Prostate gland (tissue), 2 donors: ENCODE data around the gene SIPA1L3. TPM values are rescaled to one million over a fixed set of nuclear protein-coding genes. Genes with fewer than 3 reads are reported as not detected.

Experiments
- DNase-seq: peaks from one replicate; pipeline ENCODE4 v3.0.0-alpha.2; 2019; ENCODE audit warnings: low spot score
- H3K27ac ChIP-seq, 2 donors: fragments of 200-600 bp; sonication (generic); 2 replicates each; pipeline ENCODE4 v1.5.1; 2017 to 2019
- H3K27me3 ChIP-seq: fragments of 200-600 bp; sonication (generic); replicated peaks from 2 replicates; pipeline ENCODE4 v1.5.1; 2019; ENCODE audit not compliant: insufficient read depth
- H3K36me3 ChIP-seq, 2 donors: fragments of 200-600 bp; sonication (generic); 1 replicate in 1 of 2; 2 replicates in 1 of 2; pipeline versions ENCODE4 v1.5.1 to v1.8.1; 2017 to 2019
- H3K4me1 ChIP-seq: fragments of 200-600 bp; sonication (generic); replicated peaks from 2 replicates; pipeline ENCODE4 v1.5.1; 2019
- H3K4me3 ChIP-seq, 2 donors: fragments of 200-600 bp; sonication (generic); 2 replicates each; pipeline ENCODE4 v1.5.1; 2017 to 2019
- H3K9me3 ChIP-seq: fragments of 200-600 bp; sonication (generic); 2 replicates; pipeline ENCODE4 v1.5.1; 2017
- POLR2A ChIP-seq: fragments of 450-650 bp; IDR thresholded peaks from one replicate; pipeline ENCODE4 v1.6.1; 2016; ENCODE audit warnings: antibody characterized with exemption, mild to moderate bottlenecking
- POLR2AphosphoS5 ChIP-seq: sonication (generic); formaldehyde crosslinking; IDR thresholded peaks from one replicate; pipeline ENCODE4 v1.6.1; 2017; ENCODE audit warnings: antibody characterized with exemption
- WGBS: methylation state at CpG from one replicate; pipeline ENCODE4 v1.1.5; 2018; 5-methylcytosine and 5-hydroxymethylcytosine counted together
- intact Hi-C: fragments of 100-400 bp; cut with DNase I; formaldehyde crosslinking; loops from one replicate; pipeline ENCODE4 v1.14.2; 2022
- total RNA-seq, 2 donors: library from RNA; depleted of rRNA; stranded (reverse); fragments of >200 nt; gene quantifications; one replicate each; pipeline ENCODE4 v1.1.0, GENCODE V29; 2016
- TF ChIP-seq, protein P1 (sequence below), 4 experiments: fragments of 200-600 bp in 2 of 4; fragments of 450-650 bp in 2 of 4; sonication (generic) in 2 of 4; IDR thresholded peaks; 1 replicate in 3 of 4; 2 replicates in 1 of 4; pipeline ENCODE4 v1.5.1; 2016 to 2019; ENCODE audit warnings: antibody characterized with exemption in 4 of 4, mild to moderate bottlenecking in 2 of 4, moderate library complexity in 2 of 4

The SIPA1L3 gene
- total RNA-seq, 2 donors from 2014 or later: 48.8 to 63.5 TPM

DNA sequence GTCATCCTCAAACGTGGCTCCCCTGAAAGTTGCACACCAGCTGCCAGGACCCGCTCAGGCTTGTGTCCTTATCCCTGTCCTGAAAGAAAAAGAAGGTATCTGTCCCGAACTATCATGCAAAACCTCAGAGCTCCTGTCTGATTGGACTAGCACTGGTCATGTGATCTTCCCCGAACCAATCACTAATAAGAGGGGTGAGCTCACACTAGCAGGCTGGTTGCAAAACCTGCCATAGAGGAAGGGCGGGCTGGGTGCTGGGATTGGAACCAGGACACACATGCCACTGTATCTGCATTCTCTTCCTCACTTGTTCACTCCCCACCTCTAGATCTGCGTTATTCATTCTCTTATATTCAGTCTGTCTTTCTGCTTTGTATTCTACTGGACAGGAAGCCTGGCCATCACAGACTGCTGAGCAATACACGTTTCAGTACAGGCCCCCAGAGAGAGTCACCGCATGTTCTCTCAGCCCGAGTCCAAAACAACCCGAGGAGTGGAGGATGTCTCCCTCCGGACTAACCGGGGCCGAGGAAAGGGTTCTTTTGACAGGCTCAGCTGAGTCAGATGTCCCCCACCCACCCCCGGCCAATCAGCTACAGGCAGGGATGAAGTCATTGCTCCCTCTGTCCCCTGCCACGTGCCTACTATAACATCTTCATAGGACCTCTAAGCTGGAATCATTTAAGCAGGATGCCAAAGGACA is 97.7 kb downstream of the SIPA1L3 start:
- no peaks in the 10 kb centered on the region for H3K27me3 ChIP-seq
- peak; percentile 93 for DNase-seq
- H3K4me1 ChIP-seq: peaks cover 11% of the 10 kb centered on the region
- H3K4me3 ChIP-seq: peak overlapping the region; percentile 13 to 30
- H3K36me3 ChIP-seq: no peaks in the 10 kb centered on the region
- intact Hi-C loops: no loop called here
- H3K9me3 ChIP-seq: no peaks in the 10 kb centered on the region
- peak; percentile 75 for TF ChIP-seq POLR2A
- peak; percentile 93 for TF ChIP-seq POLR2AphosphoS5
- TF ChIP-seq, protein P1, sequence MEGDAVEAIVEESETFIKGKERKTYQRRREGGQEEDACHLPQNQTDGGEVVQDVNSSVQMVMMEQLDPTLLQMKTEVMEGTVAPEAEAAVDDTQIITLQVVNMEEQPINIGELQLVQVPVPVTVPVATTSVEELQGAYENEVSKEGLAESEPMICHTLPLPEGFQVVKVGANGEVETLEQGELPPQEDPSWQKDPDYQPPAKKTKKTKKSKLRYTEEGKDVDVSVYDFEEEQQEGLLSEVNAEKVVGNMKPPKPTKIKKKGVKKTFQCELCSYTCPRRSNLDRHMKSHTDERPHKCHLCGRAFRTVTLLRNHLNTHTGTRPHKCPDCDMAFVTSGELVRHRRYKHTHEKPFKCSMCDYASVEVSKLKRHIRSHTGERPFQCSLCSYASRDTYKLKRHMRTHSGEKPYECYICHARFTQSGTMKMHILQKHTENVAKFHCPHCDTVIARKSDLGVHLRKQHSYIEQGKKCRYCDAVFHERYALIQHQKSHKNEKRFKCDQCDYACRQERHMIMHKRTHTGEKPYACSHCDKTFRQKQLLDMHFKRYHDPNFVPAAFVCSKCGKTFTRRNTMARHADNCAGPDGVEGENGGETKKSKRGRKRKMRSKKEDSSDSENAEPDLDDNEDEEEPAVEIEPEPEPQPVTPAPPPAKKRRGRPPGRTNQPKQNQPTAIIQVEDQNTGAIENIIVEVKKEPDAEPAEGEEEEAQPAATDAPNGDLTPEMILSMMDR (IDR thresholded peaks at IDR 0.05): no peak
- 14% methylated on average over 15 of the region's 15 CpGs for WGBS
- H3K27ac ChIP-seq: peak overlapping the region; percentile 81 to 84

- H3K27ac ChIP-seq: peak overlapping the region; percentile 81 to 84
- H3K9me3 ChIP-seq: no peaks in the 10 kb centered on the region
- H3K27me3 ChIP-seq: no peaks in the 10 kb centered on the region
- H3K36me3 ChIP-seq: no peaks in the 10 kb centered on the region
- 76% methylated on average over 8 of the region's 8 CpGs for WGBS
- no peak overlapping the region for H3K4me3 ChIP-seq
- intact Hi-C loops: no loop called here
- no peak for DNase-seq
- H3K4me1 ChIP-seq: peaks cover 11% of the 10 kb centered on the region
- TF ChIP-seq, protein P1 (IDR thresholded peaks at IDR 0.05): no peak
- no peak for TF ChIP-seq POLR2AphosphoS5
- no peak for TF ChIP-seq POLR2A
Observed at GRCh38 chr19:38005224-38005614, 98.2 kb downstream of the SIPA1L3 start.

DNA sequence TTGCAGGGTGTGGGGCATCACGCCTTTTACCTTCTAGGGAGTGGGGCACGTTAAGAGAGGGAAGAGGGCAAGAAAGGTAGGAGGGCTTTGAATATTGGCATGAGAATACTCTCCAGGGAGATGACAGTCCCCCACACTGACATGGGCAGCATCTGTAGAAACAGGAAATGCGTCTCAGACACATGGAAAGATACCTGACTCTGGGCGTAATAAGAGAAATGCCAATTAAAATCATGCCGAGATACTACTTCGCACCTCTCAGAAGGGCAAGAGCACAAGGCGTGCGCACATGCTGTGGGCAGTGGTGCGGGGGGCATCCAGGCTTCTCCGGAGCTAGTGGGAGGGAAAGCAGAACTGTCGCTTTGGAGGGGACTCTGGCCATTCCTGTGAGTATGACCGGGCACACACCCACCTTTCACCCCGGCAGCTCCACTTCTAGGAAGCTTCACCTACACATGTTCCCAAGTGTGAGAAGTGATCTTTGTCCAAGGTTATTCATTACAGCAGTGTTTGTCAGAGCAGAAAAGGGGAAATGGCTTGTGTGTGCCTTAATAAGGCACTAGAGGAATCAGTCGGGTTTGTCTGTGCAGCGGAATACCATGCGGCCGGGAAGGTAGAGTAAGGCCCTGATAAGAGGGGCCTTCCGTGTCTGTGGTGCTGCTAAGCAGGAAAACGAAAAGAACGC is 99.5 kb downstream of the SIPA1L3 start:
- no peak overlapping the region for H3K27ac ChIP-seq
- intact Hi-C loops: no loop called here
- no peak for TF ChIP-seq POLR2A
- TF ChIP-seq, protein P1 (IDR thresholded peaks at IDR 0.05): no peak
- no peak for TF ChIP-seq POLR2AphosphoS5

DNA sequence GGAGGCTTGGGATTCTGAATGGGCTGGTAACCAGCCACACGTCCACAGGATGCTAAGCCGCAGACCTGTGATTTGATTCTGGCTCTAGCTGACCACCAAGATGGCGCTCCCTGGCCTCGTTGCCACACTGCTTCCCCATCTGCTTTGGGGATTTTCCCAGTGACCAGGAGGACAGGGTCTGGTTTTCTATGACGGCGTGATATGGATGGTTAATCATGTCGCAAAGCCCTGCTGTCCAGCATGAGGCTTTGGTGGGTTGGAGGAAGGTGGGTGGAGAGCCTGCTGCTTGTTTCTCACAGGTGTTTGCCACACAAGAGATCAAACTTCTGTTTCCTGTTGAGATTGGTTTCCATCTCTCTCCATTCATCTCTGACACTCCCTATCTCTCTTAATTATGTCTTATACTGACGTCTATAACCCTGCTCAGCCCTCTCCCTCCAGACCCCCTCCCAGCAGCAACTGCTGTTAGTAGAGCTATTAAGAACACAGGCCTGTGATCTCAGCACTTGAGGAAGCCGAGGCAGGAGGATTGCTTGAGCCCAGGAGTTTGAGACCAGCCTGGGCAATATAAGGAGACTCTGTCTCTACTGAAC is 102.7 kb downstream of the SIPA1L3 start:
- intact Hi-C loops: no loop called here
- no peaks in the 10 kb centered on the region for H3K36me3 ChIP-seq
- H3K4me3 ChIP-seq: no peak overlapping the region
- 87% methylated on average over 9 of the region's 9 CpGs for WGBS
- TF ChIP-seq, protein P1 (IDR thresholded peaks at IDR 0.05): no peak
- TF ChIP-seq POLR2AphosphoS5: no peak
- no peak for TF ChIP-seq POLR2A
- H3K4me1 ChIP-seq: peaks cover 2% of the 10 kb centered on the region
- H3K27me3 ChIP-seq: no peaks in the 10 kb centered on the region
- H3K27ac ChIP-seq: no peak overlapping the region
- no peaks in the 10 kb centered on the region for H3K9me3 ChIP-seq
- DNase-seq: no peak

More for the DNA sequence above, 99.5 kb downstream of the SIPA1L3 start:
- WGBS: 90% methylated on average over 20 of the region's 20 CpGs
- H3K4me3 ChIP-seq: no peak overlapping the region
- no peaks in the 10 kb centered on the region for H3K27me3 ChIP-seq
- peaks cover 11% of the 10 kb centered on the region for H3K4me1 ChIP-seq
- H3K36me3 ChIP-seq: no peaks in the 10 kb centered on the region
- no peaks in the 10 kb centered on the region for H3K9me3 ChIP-seq
- no peak for DNase-seq
